Kidney glomerular epithelial cell (primary cell): ENCODE data around the gene BCAS4.
"Not testable (repeated sequence)": the region's sequence is repeated elsewhere in the genome, so short reads cannot be mapped to it uniquely, and the experiment has no call there.

ENCODE experiments used
- DNase-seq: peaks from one replicate; lab custom pipeline; 2025; lab: John Stamatoyannopoulos, UW

BCAS4 gene

GRCh38 chr20:50876063-50876685, 81.3 kb downstream of the BCAS4 start:
- no peak for DNase-seq

- DNase-seq = no peak
These were observed 82.0 kb downstream of the BCAS4 start for GRCh38 chr20:50876816-50877215.

DNA sequence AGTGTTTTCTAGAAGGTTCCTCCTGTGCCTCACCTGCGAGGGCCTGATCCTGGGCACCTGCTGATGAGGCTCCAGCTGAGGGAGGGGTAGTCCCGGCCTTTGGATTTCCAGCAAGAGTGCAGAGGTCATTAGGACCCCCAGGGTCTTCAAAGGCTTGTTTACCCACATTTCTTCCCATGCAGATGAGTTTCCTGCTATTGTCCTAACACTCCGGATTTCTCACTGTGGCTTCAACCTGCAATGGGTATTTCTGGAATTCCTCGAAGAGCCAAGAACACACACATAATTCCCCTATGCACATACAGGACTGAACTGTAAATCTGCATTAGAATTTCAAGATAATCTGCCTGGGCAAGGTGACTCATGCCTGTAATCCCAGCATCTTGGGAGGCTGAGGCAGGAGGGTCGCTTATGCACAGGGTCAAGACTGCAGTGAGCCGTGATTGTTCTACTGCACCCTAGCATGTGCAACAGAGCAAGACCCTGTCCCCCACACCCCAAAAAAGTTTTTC, 82.4 kb downstream of the BCAS4 start:
- DNase-seq = no peak

DNA sequence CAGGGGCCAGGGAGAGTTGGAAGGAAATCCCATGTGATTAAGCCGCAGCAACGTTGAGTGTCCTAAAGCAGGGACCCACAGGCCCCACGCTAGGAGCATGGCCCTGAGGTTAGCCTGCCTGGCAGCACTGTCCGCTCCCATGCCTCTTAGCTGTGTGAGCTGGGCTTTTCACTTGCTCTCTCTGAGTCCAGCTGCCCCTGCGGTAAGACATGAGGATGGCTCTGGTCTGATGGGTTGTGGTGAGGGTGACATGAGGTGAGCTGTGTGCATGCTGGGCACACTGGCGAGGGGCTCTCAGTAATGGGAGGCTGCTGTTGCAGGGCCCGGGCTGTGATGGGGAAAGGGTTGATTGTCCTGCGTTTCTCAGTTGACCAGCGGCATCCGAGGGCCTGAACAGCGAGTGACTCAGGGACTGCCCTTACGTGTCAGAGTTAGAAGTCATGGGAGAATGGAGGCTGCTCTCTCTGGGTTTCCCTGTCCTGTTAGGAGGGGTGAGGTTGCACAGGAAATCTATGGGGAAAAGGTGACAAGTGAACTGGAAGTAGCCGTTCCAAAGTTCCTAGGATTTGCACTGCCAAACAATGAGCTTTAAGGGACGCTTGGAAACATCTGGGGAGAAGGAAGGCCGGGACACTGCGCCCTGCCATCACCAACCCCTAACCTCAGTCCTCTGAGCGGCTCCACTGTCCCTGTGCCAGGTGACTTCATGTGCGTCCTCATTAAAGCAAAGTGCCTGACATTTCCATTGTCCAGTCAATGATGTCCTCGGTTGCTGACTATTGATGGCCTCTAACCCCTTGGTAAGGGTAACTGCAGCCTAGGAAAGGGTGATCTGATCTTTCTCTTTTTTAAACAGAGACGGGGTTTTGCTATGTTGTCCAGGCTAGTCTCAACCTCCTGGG, 85.0 kb downstream of the BCAS4 start:
- no peak for DNase-seq

DNA sequence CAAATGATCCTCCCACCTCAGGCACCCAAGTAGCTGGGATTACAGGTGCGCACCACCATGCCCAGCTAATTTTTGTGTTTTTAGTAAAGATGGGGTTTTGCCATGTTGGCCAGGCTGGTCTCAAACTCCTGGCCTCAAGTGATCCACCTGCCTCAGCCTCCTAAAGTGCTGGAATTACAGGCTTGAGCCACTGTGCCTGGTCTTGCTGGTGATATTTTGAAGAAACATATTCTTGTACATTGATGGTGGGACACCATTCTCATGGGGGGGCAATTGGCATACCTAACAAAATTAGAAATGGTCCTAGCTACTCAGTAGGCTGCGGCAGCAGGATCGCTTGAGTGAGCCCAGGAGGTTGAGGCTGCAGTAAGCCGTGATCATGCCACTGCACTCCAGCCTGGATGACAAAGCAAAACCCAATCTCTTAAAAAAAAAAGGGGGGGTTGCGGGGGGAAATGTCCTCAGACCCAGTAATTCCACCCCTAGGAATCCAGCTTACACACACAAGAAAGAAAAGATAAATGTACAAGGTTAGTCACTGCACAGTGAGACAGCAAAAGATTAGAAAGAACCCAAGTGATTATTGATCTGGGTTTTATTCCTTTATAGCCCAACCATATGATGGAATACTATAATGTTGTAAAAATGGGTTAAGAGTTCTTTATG, 87.0 kb downstream of the BCAS4 start:
- not testable (repeated sequence) for DNase-seq

- DNase-seq = no peak
These were observed 89.0 kb downstream of the BCAS4 start for GRCh38 chr20:50883856-50884255.

GRCh38 chr20:50885068-50885467, 90.2 kb downstream of the BCAS4 start:
- DNase-seq = no peak

GRCh38 chr20:50885781-50886180, 90.9 kb downstream of the BCAS4 start:
- no peak for DNase-seq

GRCh38 chr20:50886184-50886790, 91.4 kb downstream of the BCAS4 start:
- no peak for DNase-seq

DNA sequence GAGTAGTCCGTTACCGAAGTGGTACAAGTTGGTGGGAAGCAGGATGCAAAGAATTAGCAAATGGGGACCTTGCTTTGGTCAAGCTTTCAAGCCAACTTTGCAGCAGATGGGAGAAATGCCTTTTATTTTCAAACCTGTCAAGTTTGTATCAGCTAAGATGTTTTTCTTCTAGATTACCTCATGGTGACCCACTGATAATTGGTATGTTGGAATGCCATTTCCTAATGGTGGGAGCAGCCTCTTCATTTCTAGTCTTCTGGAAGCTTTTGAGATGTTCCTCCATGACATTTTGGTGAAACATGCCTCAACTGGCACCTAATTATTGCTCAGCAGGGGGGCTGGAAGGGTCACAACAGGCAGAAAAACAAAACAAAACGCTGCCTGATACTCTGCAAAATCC, 92.7 kb downstream of the BCAS4 start:
- no peak for DNase-seq

- no peak for DNase-seq
These were observed 96.3 kb downstream of the BCAS4 start for GRCh38 chr20:50891138-50891537.

DNA sequence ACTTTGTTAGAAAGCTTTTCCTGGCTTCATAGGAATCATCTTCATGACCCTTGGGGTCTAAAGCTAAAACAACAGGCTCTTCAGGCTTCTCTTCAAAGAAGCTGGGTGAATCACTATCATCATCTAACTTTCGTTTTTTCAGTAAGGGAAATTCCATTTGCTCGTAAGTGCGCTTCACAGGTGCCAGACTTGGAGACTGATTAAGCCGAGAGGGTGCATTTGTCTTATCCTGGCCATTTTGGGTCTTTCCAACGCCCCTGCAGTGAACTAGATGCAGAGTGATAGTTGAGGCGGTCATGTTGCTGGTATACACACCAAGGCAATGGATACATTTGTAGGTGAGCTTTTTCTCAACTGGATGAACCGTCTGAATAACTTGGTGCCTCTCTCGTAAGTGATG, 97.5 kb downstream of the BCAS4 start:
- no peak for DNase-seq

DNA sequence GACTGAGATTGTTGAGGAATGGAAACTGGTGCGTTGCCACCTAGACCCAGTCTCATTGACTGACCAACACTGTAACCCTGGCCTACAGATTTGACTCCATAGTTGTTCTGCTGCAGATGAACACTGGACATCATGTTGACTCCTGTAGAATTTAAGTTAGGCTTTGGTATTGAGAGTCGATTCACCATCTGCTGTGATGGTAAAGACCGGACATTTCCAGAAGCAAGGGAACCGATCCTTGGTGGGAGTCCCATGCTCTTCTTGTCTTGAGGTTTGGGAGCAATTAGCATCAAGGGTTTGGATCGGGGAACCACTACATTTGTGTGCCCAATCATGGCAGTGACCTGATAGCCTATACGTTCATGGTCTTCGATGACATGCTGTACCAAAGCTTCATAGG, 98.8 kb downstream of the BCAS4 start:
- DNase-seq = no peak

DNA sequence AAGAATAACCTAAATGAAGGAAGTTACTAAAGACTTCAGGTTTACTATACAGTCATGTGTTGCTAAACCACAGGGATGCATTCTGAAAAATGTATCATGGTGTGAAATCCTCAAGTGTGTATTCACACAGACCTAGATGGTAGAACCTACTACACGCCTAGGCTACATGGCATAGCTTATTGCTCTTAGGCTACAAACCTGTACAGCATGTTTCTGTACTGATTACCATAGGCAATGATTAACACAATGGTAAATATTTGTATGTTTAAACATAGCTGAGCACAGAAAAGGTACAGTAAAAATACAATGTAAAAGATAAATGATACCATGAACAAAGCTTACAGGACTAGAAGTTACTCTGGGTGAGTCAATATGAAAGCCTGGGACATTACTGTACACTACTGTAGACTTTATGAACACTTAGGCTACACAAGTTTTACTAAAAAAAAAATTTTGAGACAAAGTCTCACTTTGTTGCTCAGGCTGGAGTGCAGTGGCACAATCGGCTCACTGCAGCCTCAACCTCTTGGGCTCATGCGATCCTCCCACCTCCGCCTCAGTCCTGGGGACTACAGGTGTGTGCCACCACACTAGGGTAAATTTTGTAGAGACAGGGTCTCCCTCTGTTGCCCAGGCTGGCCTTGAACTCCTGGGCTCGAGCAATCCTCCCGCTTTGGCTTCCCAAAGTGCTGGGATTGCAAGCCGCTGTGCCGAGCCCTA, 100.4 kb downstream of the BCAS4 start:
- no peak for DNase-seq

DNA sequence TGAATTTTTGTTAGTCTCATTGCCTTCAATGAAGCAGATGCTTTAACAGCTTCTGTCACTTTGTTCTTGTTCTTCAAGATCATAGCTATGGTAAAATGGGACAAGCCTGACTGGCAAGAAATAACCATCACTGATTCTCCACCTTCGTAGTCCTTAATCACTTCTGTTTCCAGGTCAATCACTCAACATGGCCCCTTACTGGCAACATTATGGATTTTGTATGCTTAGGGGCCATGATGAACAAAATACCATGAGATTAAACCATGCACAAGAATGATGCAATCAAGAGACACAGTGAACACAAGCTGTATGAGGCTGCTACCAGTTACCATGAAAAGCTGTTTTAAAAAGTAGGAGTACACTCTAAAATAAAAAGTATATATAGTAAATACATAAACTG, 103.6 kb downstream of the BCAS4 start:
- DNase-seq = no peak

- DNase-seq = no peak
These were observed 105.4 kb downstream of the BCAS4 start for GRCh38 chr20:50900261-50900660.

DNA sequence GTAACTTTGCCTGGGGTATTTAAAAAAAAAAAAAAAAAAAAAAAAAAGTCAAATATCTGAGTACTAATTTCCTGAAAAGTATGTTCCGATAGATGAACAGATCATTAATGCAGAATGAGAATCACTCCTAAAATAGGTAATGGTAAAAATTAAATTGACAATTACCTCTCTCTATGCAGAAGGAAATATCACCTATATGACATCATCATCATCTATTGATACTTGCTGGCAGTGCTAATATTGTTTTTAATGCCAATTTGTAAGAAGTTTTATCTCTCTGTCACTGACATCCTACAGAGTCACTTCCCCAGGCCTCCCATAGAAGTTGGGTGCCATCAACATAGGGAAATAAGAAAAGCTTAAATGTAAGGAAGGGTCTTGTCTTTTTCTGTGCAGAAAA, 106.4 kb downstream of the BCAS4 start:
- DNase-seq = no peak

GRCh38 chr20:50903353-50904051, 108.6 kb downstream of the BCAS4 start:
- DNase-seq = no peak

- DNase-seq = no peak
These were observed 109.3 kb downstream of the BCAS4 start for GRCh38 chr20:50904067-50904570.

DNA sequence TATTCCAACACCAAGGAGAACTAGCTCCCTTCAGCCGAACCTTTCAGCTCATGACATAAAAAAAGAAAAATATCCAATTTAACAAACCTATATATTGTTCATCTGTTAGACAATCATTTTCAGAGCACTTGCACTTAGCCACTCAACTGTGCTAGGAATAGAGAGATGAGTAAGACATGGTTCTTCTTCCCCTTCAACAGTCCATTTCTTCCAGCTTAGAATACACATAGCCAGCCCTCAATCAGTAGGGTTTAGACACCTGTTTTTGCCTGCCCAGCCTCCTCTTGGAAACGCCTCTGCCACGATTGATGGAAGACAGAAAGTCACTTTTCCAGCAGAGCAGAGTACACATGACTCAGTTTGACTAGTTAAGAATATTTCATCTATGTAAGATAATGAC, 114.6 kb downstream of the BCAS4 start:
- DNase-seq = no peak

DNA sequence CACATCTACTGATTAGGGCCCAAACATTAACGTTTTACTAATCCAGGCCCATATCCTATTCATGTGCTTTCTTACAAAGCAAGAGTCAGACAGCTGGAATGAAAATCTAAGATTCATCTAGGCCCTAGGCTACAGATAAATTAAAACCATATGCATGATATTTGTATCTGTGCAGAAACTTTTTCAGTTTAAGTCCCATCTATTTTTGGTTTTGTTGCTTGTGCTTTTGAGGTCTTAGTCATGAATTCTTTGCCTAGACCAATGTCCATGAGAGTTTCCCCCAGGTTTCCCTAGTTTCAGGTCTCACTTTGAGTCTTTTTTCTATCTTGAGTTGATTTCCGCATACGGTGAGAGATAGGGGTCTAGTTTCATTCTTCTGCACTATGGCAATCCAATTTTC, 116.2 kb downstream of the BCAS4 start:
- no peak for DNase-seq
